AG04450 (cell line): Measurements from ENCODE around the gene INO80E. TPM values are rescaled to one million over a fixed set of nuclear protein-coding genes. Genes with fewer than 3 reads are reported as not detected.
"Not testable (repeated sequence)": the region's sequence is repeated elsewhere in the genome, so short reads cannot be mapped to it uniquely, and the experiment has no call there.

ENCODE experiments used
- CTCF ChIA-PET: fragments of 300-600, 350-600 bp; formaldehyde crosslinking; extraction: SDS; loops from one replicate; lab custom pipeline; 2022; ENCODE audit warnings: antibody characterized with exemption, inconsistent platforms; lab: Charles Lee
- POLR2A ChIA-PET: fragments of 350-600 bp; formaldehyde crosslinking; extraction: SDS; loops from one replicate; lab custom pipeline; 2021; ENCODE audit warnings: antibody characterized with exemption, inconsistent platforms; lab: Yijun Ruan, JAX
- DNase-seq: peaks from one replicate; pipeline ENCODE4 v3.0.0-alpha.2; 2011; ENCODE audit warnings: low read depth, low spot score
- H3K27ac ChIP-seq: one replicate; pipeline ENCODE4 v1.5.1; 2012; ENCODE audit warnings: low read depth, low read length, control low read depth
- H3K27me3 ChIP-seq: one replicate; pipeline ENCODE4 v1.6.0; 2012; ENCODE audit warnings: low read length; ENCODE audit not compliant: control insufficient read depth, insufficient read depth
- H3K4me3 ChIP-seq: 2 replicates; pipeline ENCODE4 v1.5.1; 2011; ENCODE audit warnings: mild to moderate bottlenecking, low read depth, low read length, control low read depth
- H3K9me3 ChIP-seq: 2 replicates; pipeline ENCODE4 v1.5.1; 2012; ENCODE audit warnings: low read length; ENCODE audit not compliant: control insufficient read depth, insufficient read depth
- polyA plus RNA-seq: library from polyadenylated mRNA; depleted of rRNA; stranded (reverse); fragments of >200 nt; gene quantifications from 2 replicates; pipeline ENCODE4 v1.2.3, GENCODE V29; 2011
- TF ChIP-seq, protein P1 (sequence below): IDR thresholded peaks from 2 replicates; pipeline ENCODE4 v1.5.1; 2011; ENCODE audit warnings: low read depth, low read length, control low read depth, inconsistent platforms

Gene INO80E
- polyA plus RNA-seq, 1 experiment: 27.3 TPM

- no peak for DNase-seq
- Histone ChIP-seq H3K27me3 (peaks cover 56% of the 10 kb centered on the region), H3K27ac (no peak overlapping the region), H3K9me3 (no peaks in the 10 kb centered on the region; the same call in 1 of the 2 replicates), H3K4me3 (peak overlapping the region; percentile 17; the same call in 1 of the 2 replicates)
- CTCF ChIA-PET: interaction anchor here (0.6 to 2.6 kb wide), 12 partner anchors 11 to 381 kb away, joined by 3 to 26 read pairs (median 4); partner anchors contain the start of gene SEZ6L2
- TF ChIP-seq, protein P1, sequence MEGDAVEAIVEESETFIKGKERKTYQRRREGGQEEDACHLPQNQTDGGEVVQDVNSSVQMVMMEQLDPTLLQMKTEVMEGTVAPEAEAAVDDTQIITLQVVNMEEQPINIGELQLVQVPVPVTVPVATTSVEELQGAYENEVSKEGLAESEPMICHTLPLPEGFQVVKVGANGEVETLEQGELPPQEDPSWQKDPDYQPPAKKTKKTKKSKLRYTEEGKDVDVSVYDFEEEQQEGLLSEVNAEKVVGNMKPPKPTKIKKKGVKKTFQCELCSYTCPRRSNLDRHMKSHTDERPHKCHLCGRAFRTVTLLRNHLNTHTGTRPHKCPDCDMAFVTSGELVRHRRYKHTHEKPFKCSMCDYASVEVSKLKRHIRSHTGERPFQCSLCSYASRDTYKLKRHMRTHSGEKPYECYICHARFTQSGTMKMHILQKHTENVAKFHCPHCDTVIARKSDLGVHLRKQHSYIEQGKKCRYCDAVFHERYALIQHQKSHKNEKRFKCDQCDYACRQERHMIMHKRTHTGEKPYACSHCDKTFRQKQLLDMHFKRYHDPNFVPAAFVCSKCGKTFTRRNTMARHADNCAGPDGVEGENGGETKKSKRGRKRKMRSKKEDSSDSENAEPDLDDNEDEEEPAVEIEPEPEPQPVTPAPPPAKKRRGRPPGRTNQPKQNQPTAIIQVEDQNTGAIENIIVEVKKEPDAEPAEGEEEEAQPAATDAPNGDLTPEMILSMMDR: no peak
- POLR2A ChIA-PET: interaction anchor here (0.7 kb wide), 1 partner anchor 21 kb away, joined by 3 read pairs; a partner anchor contains a TSS
Observed at GRCh38 chr16:30031477-30031918, 35.5 kb downstream of the INO80E start.

DNA sequence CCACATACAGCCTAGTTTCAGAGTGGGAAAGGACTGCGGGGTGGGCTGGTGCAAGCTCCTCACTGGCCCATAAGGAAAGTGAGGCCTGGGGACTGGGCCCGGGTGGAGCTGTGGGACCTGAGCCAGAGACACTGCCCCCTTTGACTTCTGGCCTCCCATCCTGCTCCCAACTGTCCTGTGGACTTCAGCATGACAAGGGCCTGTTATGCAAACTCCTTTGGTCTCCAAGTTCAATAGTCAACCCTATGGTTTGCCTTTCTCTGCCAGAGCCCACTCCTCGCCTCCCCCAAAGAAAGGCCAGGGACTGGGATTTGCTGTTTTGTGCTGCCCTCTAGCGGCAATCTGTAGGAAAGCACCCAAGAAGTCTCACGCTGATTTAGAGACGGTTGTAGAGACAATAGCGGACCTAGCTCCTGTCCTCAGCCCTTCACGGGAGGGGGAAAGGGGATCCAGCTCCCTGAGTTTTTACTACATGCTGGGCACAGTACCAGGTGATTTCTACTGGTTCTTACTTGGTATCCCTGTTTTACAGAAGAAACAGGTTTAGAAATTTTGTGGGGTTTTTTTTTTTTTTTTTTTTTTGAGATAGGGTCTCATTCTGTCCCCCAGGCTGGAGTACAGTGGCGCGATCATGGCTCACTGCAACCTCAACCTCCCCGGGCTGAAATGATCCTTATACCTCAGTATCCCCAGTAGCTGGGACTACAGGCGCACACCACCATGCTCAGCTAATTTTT is 36.2 kb downstream of the INO80E start:
- ChIA-PET POLR2A (interaction anchor here (0.7 kb wide), 2 partner anchors 21 to 714 kb away, joined by 3 to 8 read pairs; a partner anchor contains a TSS), CTCF (interaction anchor here (0.6 to 2.6 kb wide), 16 partner anchors 9 to 562 kb away, joined by 3 to 26 read pairs (median 4); partner anchors contain the start of genes C16orf92 and SEZ6L2)
- H3K9me3 ChIP-seq: no peaks in the 10 kb centered on the region; the same call in 1 of the 2 replicates
- no peak overlapping the region for H3K27ac ChIP-seq
- no peak for DNase-seq
- TF ChIP-seq, protein P1: peak; percentile 84
- peaks cover 49% of the 10 kb centered on the region for H3K27me3 ChIP-seq
- H3K4me3 ChIP-seq: no peak overlapping the region

DNA sequence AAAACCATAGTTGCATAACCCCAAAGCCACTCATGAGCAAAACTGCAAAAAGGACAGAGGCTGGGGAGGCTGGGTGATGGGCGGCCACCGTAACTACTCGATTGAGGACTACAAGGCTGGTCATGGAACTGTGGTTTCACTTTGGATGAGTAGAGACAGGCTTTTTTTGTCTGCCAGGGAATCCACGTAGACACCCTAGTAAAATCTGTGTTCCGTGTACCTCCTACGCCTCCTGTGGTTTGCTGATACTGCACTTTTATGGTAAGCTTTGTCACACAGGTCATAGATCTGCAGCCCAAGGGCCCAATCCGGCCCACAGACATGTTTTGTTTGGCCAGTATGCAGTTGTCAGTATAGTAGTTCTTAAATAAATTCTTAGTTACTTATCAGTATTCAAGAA is 37.2 kb downstream of the INO80E start:
- DNase-seq: no peak
- ChIA-PET CTCF (interaction anchor here (0.5 to 2.6 kb wide), 2 partner anchors 9 to 12 kb away, joined by 9 to 26 read pairs; no protein-coding TSS in a partner anchor), POLR2A (no interaction called here)
- H3K27me3 ChIP-seq: peaks cover 44% of the 10 kb centered on the region
- no peak overlapping the region for H3K27ac ChIP-seq
- H3K9me3 ChIP-seq: no peaks in the 10 kb centered on the region; the same call in 1 of the 2 replicates
- TF ChIP-seq, protein P1: no peak
- H3K4me3 ChIP-seq: no peak overlapping the region

- ChIA-PET POLR2A (no interaction called here), CTCF (interaction anchor here (0.6 to 5.2 kb wide), 2 partner anchors 8 to 341 kb away, joined by 3 to 26 read pairs; partner anchors contain the start of gene TLCD3B)
- DNase-seq: no peak
- H3K27me3 ChIP-seq: peaks cover 5% of the 10 kb centered on the region
- no peaks in the 10 kb centered on the region for H3K9me3 ChIP-seq
- H3K4me3 ChIP-seq: no peak overlapping the region
- H3K27ac ChIP-seq: no peak overlapping the region
- TF ChIP-seq, protein P1: no peak
Observed at GRCh38 chr16:30040221-30040620, 44.2 kb downstream of the INO80E start.

DNA sequence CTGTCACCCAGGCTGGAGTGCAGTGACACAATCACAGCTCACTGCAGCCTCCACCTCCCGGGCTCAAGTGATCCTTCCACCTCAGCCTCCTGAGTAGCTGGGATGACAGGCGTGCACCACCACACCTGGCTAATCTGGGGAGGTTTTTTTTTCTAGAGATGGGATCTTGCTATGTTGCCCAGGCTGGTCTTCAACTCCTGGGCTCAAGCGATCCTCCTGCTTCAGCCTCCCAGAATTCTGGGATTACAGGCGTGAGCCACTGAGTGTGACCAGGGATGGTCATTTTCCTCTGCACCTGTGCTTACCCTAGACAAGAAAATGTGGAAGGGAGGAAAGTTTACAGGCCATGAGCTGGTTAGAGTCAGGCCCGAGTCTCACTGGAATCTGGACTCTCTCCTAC is 44.6 kb downstream of the INO80E start:
- CTCF ChIA-PET: interaction anchor here (1.4 to 5.2 kb wide), 3 partner anchors 9 to 52 kb away, joined by 3 to 26 read pairs (median 5); partner anchors contain the start of gene TLCD3B
- POLR2A ChIA-PET, H3K27ac ChIP-seq, H3K27me3 ChIP-seq, DNase-seq, H3K9me3 ChIP-seq, H3K4me3 ChIP-seq: not testable (repeated sequence)
